DND-41 (cell line): ENCODE measurements around the gene BAZ2A.

Source experiments
- ATAC-seq: fragments of 200-7000 bp; cut with Tn5 transposase; 3 replicates; pipeline ENCODE4 v1.9.1; 2021; ENCODE audit warnings: low read depth; ENCODE audit not compliant: insufficient read depth
- DNase-seq: peaks from one replicate; pipeline ENCODE4 v3.0.0-alpha.2; 2020
- H2AFZ ChIP-seq: 2 replicates; pipeline ENCODE4 v1.6.0; 2012; ENCODE audit warnings: low read depth, low read length
- H3K27ac ChIP-seq: 2 replicates; pipeline ENCODE4 v1.5.1; 2012; ENCODE audit warnings: low read length, inconsistent platforms
- H3K27me3 ChIP-seq: fragments of 200-600 bp; sonication (generic); 2 replicates; pipeline ENCODE4 v1.6.0; 2012; ENCODE audit warnings: low read length, mild to moderate bottlenecking, inconsistent platforms; ENCODE audit not compliant: insufficient read depth, poor library complexity
- H3K36me3 ChIP-seq: 2 replicates; pipeline ENCODE4 v1.5.1; 2012; ENCODE audit warnings: low read length, inconsistent platforms; ENCODE audit not compliant: insufficient read depth
- H3K4me1 ChIP-seq: 2 replicates; pipeline ENCODE4 v1.5.1; 2012; ENCODE audit warnings: mild to moderate bottlenecking, low read length; ENCODE audit not compliant: insufficient read depth
- H3K4me2 ChIP-seq: 2 replicates; pipeline ENCODE4 v1.6.0; 2012; ENCODE audit warnings: mild to moderate bottlenecking, moderate library complexity, low read length, inconsistent platforms; ENCODE audit not compliant: insufficient read depth
- H3K4me3 ChIP-seq, 2 experiments: fragments of 200-600 bp in 1 of 2; shearing (Covaris generic) in 1 of 2; 2 replicates each; pipeline ENCODE4 v1.5.1; 2012 to 2016; ENCODE audit warnings: inconsistent platforms in 2 of 2, low read length in 2 of 2, mild to moderate bottlenecking in 2 of 2, low read depth in 1 of 2, moderate library complexity in 1 of 2
- H3K79me2 ChIP-seq: 2 replicates; pipeline ENCODE4 v1.6.0; 2012; ENCODE audit warnings: low read length, inconsistent platforms; ENCODE audit not compliant: insufficient read depth
- H3K9ac ChIP-seq: 2 replicates; pipeline ENCODE4 v1.6.0; 2012; ENCODE audit warnings: low read depth, mild to moderate bottlenecking, inconsistent platforms, low read length, moderate library complexity
- H3K9me3 ChIP-seq: 2 replicates; pipeline ENCODE4 v1.5.1; 2012; ENCODE audit warnings: low read length, moderate library complexity, mild to moderate bottlenecking, inconsistent platforms; ENCODE audit not compliant: insufficient read depth, severe bottlenecking
- H4K20me1 ChIP-seq: 2 replicates; pipeline ENCODE4 v1.6.0; 2012; ENCODE audit warnings: low read length; ENCODE audit not compliant: insufficient read depth
- CTCF ChIP-seq: IDR thresholded peaks from 2 replicates; pipeline ENCODE4 v1.5.1; 2012; ENCODE audit warnings: borderline replicate concordance, low read length, moderate library complexity, mild to moderate bottlenecking; ENCODE audit not compliant: poor library complexity, severe bottlenecking; ENCODE audit errors: extremely low read depth
- EZH2 ChIP-seq: IDR thresholded peaks from 3 replicates; pipeline ENCODE4 v1.6.1; 2012; ENCODE audit warnings: borderline replicate concordance, low read depth, mild to moderate bottlenecking, moderate library complexity, low read length, inconsistent platforms; ENCODE audit not compliant: severe bottlenecking

Gene BAZ2A

DNA sequence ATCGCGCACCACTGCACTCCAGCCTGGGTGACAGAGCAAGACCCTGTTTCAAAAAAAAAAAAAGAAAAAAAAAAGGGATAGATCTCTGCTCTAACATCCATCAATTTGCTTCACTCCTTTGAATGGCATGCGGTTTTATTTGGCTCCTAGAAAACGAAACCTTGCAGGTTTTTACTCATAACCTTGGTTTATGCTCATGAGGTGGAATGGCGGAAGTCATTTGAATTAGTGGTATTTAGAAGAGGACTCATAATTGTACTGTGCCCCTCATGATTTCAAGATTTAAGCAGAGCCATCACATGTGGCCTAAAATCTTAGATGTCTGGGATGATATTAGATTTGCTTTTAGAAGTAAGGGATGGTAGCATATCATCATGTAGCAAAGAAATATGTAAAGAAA, 79.1 kb downstream of the BAZ2A start:
- no peak overlapping the region for H3K4me3 ChIP-seq
- DNase-seq = no peak
- no peaks in the 10 kb centered on the region for H3K4me1 ChIP-seq
- H2AFZ ChIP-seq = no peak overlapping the region
- H3K79me2 ChIP-seq = 0 out of 2 replicates have a peak, but pooled peaks cover 2% of the 10 kb centered on the region
- no peak for TF ChIP-seq EZH2
- no peak for TF ChIP-seq CTCF
- H3K4me2 ChIP-seq = no peak overlapping the region
- no peaks in the 10 kb centered on the region for H4K20me1 ChIP-seq
- no peak overlapping the region for H3K27ac ChIP-seq
- H3K9ac ChIP-seq = no peak overlapping the region
- H3K9me3 ChIP-seq = no peaks in the 10 kb centered on the region
- no peak for ATAC-seq
- H3K27me3 ChIP-seq = no peaks in the 10 kb centered on the region
- H3K36me3 ChIP-seq = no peaks in the 10 kb centered on the region

- no peaks in the 10 kb centered on the region for H3K36me3 ChIP-seq
- H2AFZ ChIP-seq = no peak overlapping the region
- H3K4me3 ChIP-seq = no peak overlapping the region
- no peaks in the 10 kb centered on the region for H3K27me3 ChIP-seq
- no peak overlapping the region for H3K9ac ChIP-seq
- no peaks in the 10 kb centered on the region for H3K9me3 ChIP-seq
- H3K79me2 ChIP-seq = no peaks in the 10 kb centered on the region
- TF ChIP-seq CTCF (no peak), EZH2 (no peak)
- no peaks in the 10 kb centered on the region for H4K20me1 ChIP-seq
- no peaks in the 10 kb centered on the region for H3K4me1 ChIP-seq
- H3K27ac ChIP-seq = no peak overlapping the region
- DNase-seq (no peak), ATAC-seq (no peak)
- no peak overlapping the region for H3K4me2 ChIP-seq
These were observed 83.4 kb downstream of the BAZ2A start for GRCh38 chr12:56546680-56547079.
